ENCODE measurements around the gene DNAJB14.

DNAJB14 gene

DNA sequence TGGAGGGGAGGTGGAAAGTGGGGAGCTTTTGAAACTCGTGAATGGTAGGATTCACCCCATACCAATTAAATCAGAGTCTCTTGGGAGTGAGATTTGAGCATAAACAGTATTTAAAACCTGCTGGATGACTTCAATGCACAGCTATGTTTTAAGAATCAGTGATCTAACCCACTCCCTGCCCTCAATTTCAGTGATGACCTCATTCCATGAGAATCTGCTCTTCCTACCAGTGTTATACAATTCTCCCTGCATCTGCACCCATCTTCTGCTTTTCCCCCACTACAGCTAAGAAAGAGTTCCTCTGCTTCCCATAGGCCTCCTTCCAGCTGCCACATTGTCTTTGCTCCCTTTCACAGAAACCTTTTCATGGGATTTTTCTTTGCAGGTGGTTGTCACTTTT, 21.9 kb upstream of the DNAJB14 start:
- TF ChIP-seq ZBTB7A (IDR thresholded peaks at IDR 0.05; ENCODE audit: low read depth), result no peak
- TF ChIP-seq CREB1 (IDR thresholded peaks at IDR 0.05; ENCODE audit: low read depth), result no peak
- no peak for TF ChIP-seq TCF12 (IDR thresholded peaks at IDR 0.05; ENCODE audit: low read depth)
- TF ChIP-seq CEBPB (IDR thresholded peaks at IDR 0.05), result no peak
- TF ChIP-seq EGR1 (IDR thresholded peaks at IDR 0.05), result no peak
- no peak for TF ChIP-seq TAF1 (IDR thresholded peaks at IDR 0.05; ENCODE audit: low read depth)
- no peak for TF ChIP-seq TEAD4 (IDR thresholded peaks at IDR 0.05)
- no peak for TF ChIP-seq RAD21 (IDR thresholded peaks at IDR 0.05; ENCODE audit: low read depth)
- no peak for TF ChIP-seq EP300 (IDR thresholded peaks at IDR 0.05; ENCODE audit: borderline replicate concordance)
- TF ChIP-seq, protein P1, sequence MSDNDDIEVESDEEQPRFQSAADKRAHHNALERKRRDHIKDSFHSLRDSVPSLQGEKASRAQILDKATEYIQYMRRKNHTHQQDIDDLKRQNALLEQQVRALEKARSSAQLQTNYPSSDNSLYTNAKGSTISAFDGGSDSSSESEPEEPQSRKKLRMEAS (IDR thresholded peaks at IDR 0.05), result no peak
- TF ChIP-seq, protein P2, sequence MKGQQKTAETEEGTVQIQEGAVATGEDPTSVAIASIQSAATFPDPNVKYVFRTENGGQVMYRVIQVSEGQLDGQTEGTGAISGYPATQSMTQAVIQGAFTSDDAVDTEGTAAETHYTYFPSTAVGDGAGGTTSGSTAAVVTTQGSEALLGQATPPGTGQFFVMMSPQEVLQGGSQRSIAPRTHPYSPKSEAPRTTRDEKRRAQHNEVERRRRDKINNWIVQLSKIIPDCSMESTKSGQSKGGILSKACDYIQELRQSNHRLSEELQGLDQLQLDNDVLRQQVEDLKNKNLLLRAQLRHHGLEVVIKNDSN (IDR thresholded peaks at IDR 0.05), result no peak
- no peak for TF ChIP-seq REST (IDR thresholded peaks at IDR 0.05; ENCODE audit: low read depth)
- no peak for TF ChIP-seq NFIC (IDR thresholded peaks at IDR 0.05)
- no peak for TF ChIP-seq YY1 (IDR thresholded peaks at IDR 0.05; ENCODE audit: low read depth)
- no peak for TF ChIP-seq FOXM1 (IDR thresholded peaks at IDR 0.05; ENCODE audit: borderline replicate concordance, low read depth)

GRCh38 chr4:99966692-99967091, 20.3 kb upstream of the DNAJB14 start:
- TF ChIP-seq TAF1 (IDR thresholded peaks at IDR 0.05; ENCODE audit: low read depth) (no peak), CREB1 (IDR thresholded peaks at IDR 0.05; ENCODE audit: low read depth) (no peak), FOXM1 (IDR thresholded peaks at IDR 0.05; ENCODE audit: borderline replicate concordance, low read depth) (no peak)
- TF ChIP-seq, protein P1 (IDR thresholded peaks at IDR 0.05), result no peak

GRCh38 chr4:99965674-99966350, 19.4 kb upstream of the DNAJB14 start:
- no peak for TF ChIP-seq EP300 (IDR thresholded peaks at IDR 0.05; ENCODE audit: borderline replicate concordance)
- TF ChIP-seq TEAD4 (IDR thresholded peaks at IDR 0.05), result no peak
- no peak for TF ChIP-seq CREB1 (IDR thresholded peaks at IDR 0.05; ENCODE audit: low read depth)
- no peak for TF ChIP-seq RAD21 (IDR thresholded peaks at IDR 0.05; ENCODE audit: low read depth)
- no peak for TF ChIP-seq NFIC (IDR thresholded peaks at IDR 0.05)
- no peak for TF ChIP-seq FOXM1 (IDR thresholded peaks at IDR 0.05; ENCODE audit: borderline replicate concordance, low read depth)
- TF ChIP-seq YY1 (IDR thresholded peaks at IDR 0.05; ENCODE audit: low read depth), result no peak
- no peak for TF ChIP-seq ZBTB7A (IDR thresholded peaks at IDR 0.05; ENCODE audit: low read depth)
- no peak for TF ChIP-seq EGR1 (IDR thresholded peaks at IDR 0.05)
- no peak for TF ChIP-seq TAF1 (IDR thresholded peaks at IDR 0.05; ENCODE audit: low read depth)
- TF ChIP-seq, protein P1 (IDR thresholded peaks at IDR 0.05), result no peak

DNA sequence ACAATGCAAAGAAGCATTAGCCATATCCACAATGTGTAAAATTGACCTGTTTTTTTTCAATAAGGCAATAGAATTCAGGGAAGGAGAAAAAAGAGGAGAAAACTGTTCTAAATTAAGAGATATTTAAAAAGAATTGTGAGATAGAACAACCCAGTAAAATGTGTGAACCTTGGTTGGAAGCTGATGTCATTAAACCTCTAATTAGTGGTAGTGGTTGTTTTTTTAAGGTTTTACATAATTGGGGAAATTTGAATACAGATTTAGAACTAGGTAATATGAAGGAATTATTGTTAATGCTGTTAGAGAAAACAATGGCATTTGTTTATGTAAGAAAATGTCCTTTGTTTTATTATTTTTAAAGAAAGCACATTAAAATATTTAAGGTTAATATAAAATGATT, 18.8 kb upstream of the DNAJB14 start:
- TF ChIP-seq RAD21 (IDR thresholded peaks at IDR 0.05; ENCODE audit: low read depth) (no peak), REST (IDR thresholded peaks at IDR 0.05; ENCODE audit: low read depth) (no peak), ZBTB7A (IDR thresholded peaks at IDR 0.05; ENCODE audit: low read depth) (no peak), NFIC (IDR thresholded peaks at IDR 0.05) (no peak), CREB1 (IDR thresholded peaks at IDR 0.05; ENCODE audit: low read depth) (no peak), TAF1 (IDR thresholded peaks at IDR 0.05; ENCODE audit: low read depth) (no peak), EP300 (IDR thresholded peaks at IDR 0.05; ENCODE audit: borderline replicate concordance) (no peak), TCF12 (IDR thresholded peaks at IDR 0.05; ENCODE audit: low read depth) (no peak), FOXM1 (IDR thresholded peaks at IDR 0.05; ENCODE audit: borderline replicate concordance, low read depth) (no peak)
- TF ChIP-seq, protein P1 (IDR thresholded peaks at IDR 0.05), result no peak

DNA sequence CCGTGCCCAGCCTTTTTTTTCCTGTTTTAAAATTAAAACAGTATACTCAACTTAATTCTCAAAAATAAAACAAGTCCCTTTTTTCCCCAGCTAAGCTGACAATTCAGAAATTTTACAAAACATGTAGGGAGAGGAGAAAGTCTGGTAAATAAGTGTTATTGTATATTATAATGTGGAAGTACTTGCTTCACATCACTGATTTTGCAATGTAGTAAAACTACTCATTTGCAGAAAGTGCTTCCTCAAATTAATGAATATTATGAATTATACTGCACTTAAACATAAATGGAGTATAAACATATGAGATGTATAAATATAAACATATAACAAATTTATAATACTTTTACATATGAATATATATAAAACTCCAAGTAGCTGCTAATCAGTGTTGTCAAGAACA, 15.3 kb upstream of the DNAJB14 start:
- TF ChIP-seq ZBTB7A (IDR thresholded peaks at IDR 0.05; ENCODE audit: low read depth), result no peak
- TF ChIP-seq, protein P2 (IDR thresholded peaks at IDR 0.05), result no peak
- TF ChIP-seq, protein P1 (IDR thresholded peaks at IDR 0.05), result no peak
- TF ChIP-seq TAF1 (IDR thresholded peaks at IDR 0.05; ENCODE audit: low read depth), result no peak
- no peak for TF ChIP-seq EGR1 (IDR thresholded peaks at IDR 0.05)
- no peak for TF ChIP-seq YY1 (IDR thresholded peaks at IDR 0.05; ENCODE audit: low read depth)
- TF ChIP-seq RAD21 (IDR thresholded peaks at IDR 0.05; ENCODE audit: low read depth), result no peak
- TF ChIP-seq CEBPB (IDR thresholded peaks at IDR 0.05), result no peak
- no peak for TF ChIP-seq CREB1 (IDR thresholded peaks at IDR 0.05; ENCODE audit: low read depth)
- no peak for TF ChIP-seq FOXM1 (IDR thresholded peaks at IDR 0.05; ENCODE audit: borderline replicate concordance, low read depth)
- TF ChIP-seq REST (IDR thresholded peaks at IDR 0.05; ENCODE audit: low read depth), result no peak

All from Ishikawa (cell line).